ENCODE data around the gene MOCOS. TPM values are rescaled to one million over a fixed set of nuclear protein-coding genes. Genes with fewer than 3 reads are reported as not detected.

The MOCOS gene
- total and polyA plus RNA-seq, 2 of the 13 experiments (the other 11 are each of a cell fraction or from before 2014, with no cell fraction given): 7.7 to 15.4 TPM

DNA sequence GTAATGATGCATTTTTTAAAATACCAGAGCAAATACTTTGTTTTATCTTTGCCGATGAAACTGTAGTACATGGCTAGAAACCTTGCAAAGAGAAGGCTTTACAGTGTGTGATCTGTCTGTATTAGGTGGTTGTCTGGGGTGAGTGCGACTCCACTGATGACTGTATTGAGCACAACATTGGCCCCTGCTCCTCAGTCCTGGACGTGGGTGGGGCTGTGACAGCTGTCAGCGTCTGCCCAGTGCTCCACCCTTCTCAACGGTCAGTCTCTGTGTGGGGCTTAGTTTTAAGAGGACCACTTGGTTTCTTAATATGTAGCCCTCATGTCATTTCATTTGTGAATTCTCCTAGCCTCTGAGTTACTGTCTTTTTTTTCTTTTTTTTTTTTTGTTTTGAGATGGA lies 17.4 kb upstream of the MOCOS start (continued):
- TF ChIP-seq, protein P1, sequence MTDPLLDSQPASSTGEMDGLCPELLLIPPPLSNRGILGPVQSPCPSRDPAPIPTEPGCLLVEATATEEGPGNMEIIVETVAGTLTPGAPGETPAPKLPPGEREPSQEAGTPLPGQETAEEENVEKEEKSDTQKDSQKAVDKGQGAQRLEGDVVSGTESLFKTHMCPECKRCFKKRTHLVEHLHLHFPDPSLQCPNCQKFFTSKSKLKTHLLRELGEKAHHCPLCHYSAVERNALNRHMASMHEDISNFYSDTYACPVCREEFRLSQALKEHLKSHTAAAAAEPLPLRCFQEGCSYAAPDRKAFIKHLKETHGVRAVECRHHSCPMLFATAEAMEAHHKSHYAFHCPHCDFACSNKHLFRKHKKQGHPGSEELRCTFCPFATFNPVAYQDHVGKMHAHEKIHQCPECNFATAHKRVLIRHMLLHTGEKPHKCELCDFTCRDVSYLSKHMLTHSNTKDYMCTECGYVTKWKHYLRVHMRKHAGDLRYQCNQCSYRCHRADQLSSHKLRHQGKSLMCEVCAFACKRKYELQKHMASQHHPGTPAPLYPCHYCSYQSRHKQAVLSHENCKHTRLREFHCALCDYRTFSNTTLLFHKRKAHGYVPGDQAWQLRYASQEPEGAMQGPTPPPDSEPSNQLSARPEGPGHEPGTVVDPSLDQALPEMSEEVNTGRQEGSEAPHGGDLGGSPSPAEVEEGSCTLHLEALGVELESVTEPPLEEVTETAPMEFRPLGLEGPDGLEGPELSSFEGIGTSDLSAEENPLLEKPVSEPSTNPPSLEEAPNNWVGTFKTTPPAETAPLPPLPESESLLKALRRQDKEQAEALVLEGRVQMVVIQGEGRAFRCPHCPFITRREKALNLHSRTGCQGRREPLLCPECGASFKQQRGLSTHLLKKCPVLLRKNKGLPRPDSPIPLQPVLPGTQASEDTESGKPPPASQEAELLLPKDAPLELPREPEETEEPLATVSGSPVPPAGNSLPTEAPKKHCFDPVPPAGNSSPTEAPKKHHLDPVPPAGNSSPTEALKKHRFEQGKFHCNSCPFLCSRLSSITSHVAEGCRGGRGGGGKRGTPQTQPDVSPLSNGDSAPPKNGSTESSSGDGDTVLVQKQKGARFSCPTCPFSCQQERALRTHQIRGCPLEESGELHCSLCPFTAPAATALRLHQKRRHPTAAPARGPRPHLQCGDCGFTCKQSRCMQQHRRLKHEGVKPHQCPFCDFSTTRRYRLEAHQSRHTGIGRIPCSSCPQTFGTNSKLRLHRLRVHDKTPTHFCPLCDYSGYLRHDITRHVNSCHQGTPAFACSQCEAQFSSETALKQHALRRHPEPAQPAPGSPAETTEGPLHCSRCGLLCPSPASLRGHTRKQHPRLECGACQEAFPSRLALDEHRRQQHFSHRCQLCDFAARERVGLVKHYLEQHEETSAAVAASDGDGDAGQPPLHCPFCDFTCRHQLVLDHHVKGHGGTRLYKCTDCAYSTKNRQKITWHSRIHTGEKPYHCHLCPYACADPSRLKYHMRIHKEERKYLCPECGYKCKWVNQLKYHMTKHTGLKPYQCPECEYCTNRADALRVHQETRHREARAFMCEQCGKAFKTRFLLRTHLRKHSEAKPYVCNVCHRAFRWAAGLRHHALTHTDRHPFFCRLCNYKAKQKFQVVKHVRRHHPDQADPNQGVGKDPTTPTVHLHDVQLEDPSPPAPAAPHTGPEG (CRISPR knock-in tag; IDR thresholded peaks at IDR 0.05): no peak
- TF ChIP-seq, protein P2, sequence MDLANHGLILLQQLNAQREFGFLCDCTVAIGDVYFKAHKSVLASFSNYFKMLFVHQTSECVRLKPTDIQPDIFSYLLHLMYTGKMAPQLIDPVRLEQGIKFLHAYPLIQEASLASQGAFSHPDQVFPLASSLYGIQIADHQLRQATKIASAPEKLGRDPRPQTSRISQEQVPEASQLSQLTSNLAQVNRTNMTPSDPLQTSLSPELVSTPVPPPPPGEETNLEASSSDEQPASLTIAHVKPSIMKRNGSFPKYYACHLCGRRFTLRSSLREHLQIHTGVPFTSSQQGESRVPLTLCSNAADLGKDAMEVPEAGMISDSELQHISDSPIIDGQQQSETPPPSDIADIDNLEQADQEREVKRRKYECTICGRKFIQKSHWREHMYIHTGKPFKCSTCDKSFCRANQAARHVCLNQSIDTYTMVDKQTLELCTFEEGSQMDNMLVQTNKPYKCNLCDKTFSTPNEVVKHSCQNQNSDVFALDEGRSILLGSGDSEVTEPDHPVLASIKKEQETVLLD (CRISPR knock-in tag; IDR thresholded peaks at IDR 0.05; ENCODE audit: low read depth): no peak
- TF ChIP-seq ZNF788 (CRISPR knock-in tag; IDR thresholded peaks at IDR 0.05; ENCODE audit: borderline replicate concordance) (no peak), ZNF839 (CRISPR knock-in tag; IDR thresholded peaks at IDR 0.05; ENCODE audit: borderline replicate concordance) (no peak), ZNF614 (CRISPR knock-in tag; IDR thresholded peaks at IDR 0.05; ENCODE audit: borderline replicate concordance) (no peak), TCF7 (IDR thresholded peaks at IDR 0.05; ENCODE audit: low read depth) (no peak), ZNF44 (CRISPR knock-in tag; IDR thresholded peaks at IDR 0.05) (no peak), SMAD9 (CRISPR knock-in tag; IDR thresholded peaks at IDR 0.05) (no peak), ZNF652 (CRISPR knock-in tag; IDR thresholded peaks at IDR 0.05; ENCODE audit: borderline replicate concordance, low read depth) (no peak)
- TF ChIP-seq, protein P3, sequence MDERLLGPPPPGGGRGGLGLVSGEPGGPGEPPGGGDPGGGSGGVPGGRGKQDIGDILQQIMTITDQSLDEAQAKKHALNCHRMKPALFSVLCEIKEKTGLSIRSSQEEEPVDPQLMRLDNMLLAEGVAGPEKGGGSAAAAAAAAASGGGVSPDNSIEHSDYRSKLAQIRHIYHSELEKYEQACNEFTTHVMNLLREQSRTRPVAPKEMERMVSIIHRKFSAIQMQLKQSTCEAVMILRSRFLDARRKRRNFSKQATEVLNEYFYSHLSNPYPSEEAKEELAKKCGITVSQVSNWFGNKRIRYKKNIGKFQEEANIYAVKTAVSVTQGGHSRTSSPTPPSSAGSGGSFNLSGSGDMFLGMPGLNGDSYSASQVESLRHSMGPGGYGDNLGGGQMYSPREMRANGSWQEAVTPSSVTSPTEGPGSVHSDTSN (CRISPR knock-in tag; IDR thresholded peaks at IDR 0.05): no peak
